Keratinocyte (primary cell): Measurements from ENCODE around the gene MGME1.

Source experiments
- EZH2 ChIP-seq: IDR thresholded peaks from one replicate; pipeline ENCODE4 v1.6.1; 2012; ENCODE audit warnings: inconsistent platforms, mild to moderate bottlenecking, low read length, moderate library complexity
- TF ChIP-seq, protein P1 (sequence below), 3 experiments: IDR thresholded peaks in 1 of 3; conservative IDR thresholded peaks in 1 of 3; optimal IDR thresholded peaks in 1 of 3; 2 replicates in 2 of 3; 3 replicates in 1 of 3; pipeline versions ENCODE3 to v1.5.1; 2011; ENCODE audit warnings: low read length in 3 of 3, mild to moderate bottlenecking in 3 of 3, moderate library complexity in 2 of 3, control low read depth in 1 of 3, inconsistent platforms in 1 of 3; ENCODE audit not compliant: insufficient read depth in 2 of 3; ENCODE audit errors: extremely low read depth in 1 of 3

DNA sequence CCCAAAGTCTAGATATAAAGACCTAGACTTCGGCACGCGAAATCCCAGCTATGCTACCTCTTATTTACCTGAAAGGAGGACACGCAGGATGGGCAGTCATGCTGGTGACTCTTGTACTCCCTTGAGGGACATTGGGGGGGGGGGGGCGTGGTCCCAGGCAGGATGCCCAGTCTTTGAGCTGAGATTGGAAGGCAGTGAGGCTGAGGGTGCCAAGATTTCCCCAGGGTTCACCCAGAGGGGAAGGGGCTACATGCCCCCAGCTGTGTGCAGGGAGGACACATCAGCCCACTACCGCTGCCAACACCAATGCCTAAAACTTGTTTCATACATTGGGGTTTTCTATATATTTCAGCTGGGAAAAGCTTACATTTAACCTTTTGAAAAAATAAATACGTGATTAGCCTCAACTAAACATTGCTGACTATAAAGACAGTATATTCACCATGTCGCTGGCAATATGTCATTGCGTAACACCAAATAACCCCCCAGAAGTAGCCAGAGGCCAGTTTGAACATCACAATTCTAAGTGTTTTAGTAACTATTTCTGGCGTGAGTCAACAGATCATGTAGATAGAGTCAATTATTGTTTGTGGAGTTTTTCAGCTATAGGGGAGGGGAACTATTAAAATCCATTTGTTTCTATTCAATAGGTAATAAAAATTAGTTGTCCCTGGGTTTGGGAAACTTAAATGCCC lies 21.6 kb downstream of the MGME1 start:
- TF ChIP-seq, protein P1, sequence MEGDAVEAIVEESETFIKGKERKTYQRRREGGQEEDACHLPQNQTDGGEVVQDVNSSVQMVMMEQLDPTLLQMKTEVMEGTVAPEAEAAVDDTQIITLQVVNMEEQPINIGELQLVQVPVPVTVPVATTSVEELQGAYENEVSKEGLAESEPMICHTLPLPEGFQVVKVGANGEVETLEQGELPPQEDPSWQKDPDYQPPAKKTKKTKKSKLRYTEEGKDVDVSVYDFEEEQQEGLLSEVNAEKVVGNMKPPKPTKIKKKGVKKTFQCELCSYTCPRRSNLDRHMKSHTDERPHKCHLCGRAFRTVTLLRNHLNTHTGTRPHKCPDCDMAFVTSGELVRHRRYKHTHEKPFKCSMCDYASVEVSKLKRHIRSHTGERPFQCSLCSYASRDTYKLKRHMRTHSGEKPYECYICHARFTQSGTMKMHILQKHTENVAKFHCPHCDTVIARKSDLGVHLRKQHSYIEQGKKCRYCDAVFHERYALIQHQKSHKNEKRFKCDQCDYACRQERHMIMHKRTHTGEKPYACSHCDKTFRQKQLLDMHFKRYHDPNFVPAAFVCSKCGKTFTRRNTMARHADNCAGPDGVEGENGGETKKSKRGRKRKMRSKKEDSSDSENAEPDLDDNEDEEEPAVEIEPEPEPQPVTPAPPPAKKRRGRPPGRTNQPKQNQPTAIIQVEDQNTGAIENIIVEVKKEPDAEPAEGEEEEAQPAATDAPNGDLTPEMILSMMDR (optimal IDR thresholded peaks at IDR 0.05 in 1 of 3, IDR thresholded peaks at IDR 0.05 in 1 of 3, conservative IDR thresholded peaks at IDR 0.05 in 1 of 3; ENCODE audit: extremely low read depth in 1 of 3, insufficient read depth in 2 of 3, low read length in 3 of 3) = no peak
- no peak for TF ChIP-seq EZH2
